HEK293 (cell line): ENCODE measurements around the gene UPF2.

ENCODE experiments used
- CTCF ChIA-PET: fragments of 350-600 bp; formaldehyde crosslinking; extraction: SDS; loops from one replicate; lab custom pipeline; 2021; ENCODE audit warnings: antibody characterized with exemption; lab: Yijun Ruan, JAX
- POLR2A ChIA-PET: fragments of 300-600 bp; formaldehyde crosslinking; extraction: SDS; loops from one replicate; lab custom pipeline; 2020; ENCODE audit warnings: antibody characterized with exemption, inconsistent platforms; lab: Yijun Ruan, JAX
- H3K27ac ChIP-seq: fragments of 200-500 bp; sonication (Bioruptor generic); 2 replicates; pipeline ENCODE4 v1.5.1; 2014; ENCODE audit warnings: low read depth, low read length, control low read depth, inconsistent platforms; ENCODE audit errors: extremely low read depth
- H3K36me3 ChIP-seq, 2 experiments: fragments of 200-500 bp in 1 of 2; sonication (Bioruptor generic) in 1 of 2; 1 replicate in 1 of 2; 2 replicates in 1 of 2; pipeline ENCODE4 v1.5.1; 2014 to 2017; ENCODE audit warnings: inconsistent platforms in 2 of 2, low read length in 2 of 2; ENCODE audit not compliant: control insufficient read depth in 2 of 2, insufficient read depth in 1 of 2
- H3K4me1 ChIP-seq: fragments of 200-500 bp; sonication (Bioruptor generic); 2 replicates; pipeline ENCODE4 v1.5.1; 2014; ENCODE audit warnings: mild to moderate bottlenecking, low read length, inconsistent platforms; ENCODE audit not compliant: control insufficient read depth, insufficient read depth
- H3K4me3 ChIP-seq: 2 replicates; pipeline ENCODE4 v1.5.1; 2011; ENCODE audit warnings: low read depth, mild to moderate bottlenecking, control low read depth, low read length, moderate library complexity
- H3K9me3 ChIP-seq: fragments of 200-500 bp; sonication (Bioruptor generic); 2 replicates; pipeline ENCODE4 v1.5.1; 2014; ENCODE audit warnings: low read depth, low read length, inconsistent platforms; ENCODE audit not compliant: control insufficient read depth, insufficient read depth
- GFI1B ChIP-seq: fragments of 450-650 bp; formaldehyde crosslinking; IDR thresholded peaks from 2 replicates; pipeline ENCODE4 v1.5.1; 2016; ENCODE audit warnings: missing biosample characterization, missing genetic modification characterization
- HOXC10 ChIP-seq: sonication (generic); formaldehyde crosslinking; IDR thresholded peaks from 2 replicates; pipeline ENCODE4 v1.8.1; 2023; ENCODE audit warnings: mild to moderate bottlenecking, missing genetic modification reagents
- KLF7 ChIP-seq: fragments of 450-650 bp; formaldehyde crosslinking; IDR thresholded peaks from 2 replicates; pipeline ENCODE4 v1.5.1; 2016; ENCODE audit warnings: missing biosample characterization, missing genetic modification characterization, borderline replicate concordance
- MZF1 ChIP-seq: fragments of 450-650 bp; formaldehyde crosslinking; IDR thresholded peaks from 2 replicates; pipeline ENCODE4 v1.5.1; 2017; ENCODE audit warnings: missing biosample characterization, missing genetic modification characterization, borderline replicate concordance
- ZNF114 ChIP-seq: fragments of 450-650 bp; formaldehyde crosslinking; IDR thresholded peaks from 2 replicates; pipeline ENCODE4 v1.5.0; 2017; ENCODE audit warnings: missing biosample characterization, missing genetic modification characterization
- ZNF140 ChIP-seq: fragments of 450-650 bp; formaldehyde crosslinking; IDR thresholded peaks from 2 replicates; pipeline ENCODE4 v1.5.1; 2016; ENCODE audit warnings: missing biosample characterization, missing genetic modification characterization
- ZNF155 ChIP-seq: fragments of 450-650 bp; formaldehyde crosslinking; IDR thresholded peaks from 2 replicates; pipeline ENCODE4 v1.5.1; 2016; ENCODE audit warnings: missing biosample characterization, missing genetic modification characterization
- ZNF169 ChIP-seq: fragments of 450-650 bp; formaldehyde crosslinking; IDR thresholded peaks from 2 replicates; pipeline ENCODE4 v1.5.1; 2016; ENCODE audit warnings: missing biosample characterization, missing genetic modification characterization
- ZNF214 ChIP-seq: fragments of 450-650 bp; formaldehyde crosslinking; IDR thresholded peaks from 2 replicates; pipeline ENCODE4 v1.5.1; 2017; ENCODE audit warnings: missing biosample characterization, mild to moderate bottlenecking, missing genetic modification characterization, borderline replicate concordance
- ZNF266 ChIP-seq: fragments of 450-650 bp; formaldehyde crosslinking; IDR thresholded peaks from 2 replicates; pipeline ENCODE4 v1.5.1; 2016; ENCODE audit warnings: missing biosample characterization, missing genetic modification characterization, low read depth
- ZNF423 ChIP-seq: fragments of 450-650 bp; formaldehyde crosslinking; IDR thresholded peaks from 2 replicates; pipeline ENCODE4 v1.5.1; 2016; ENCODE audit warnings: missing biosample characterization, missing genetic modification characterization
- ZNF600 ChIP-seq: fragments of 450-650 bp; formaldehyde crosslinking; IDR thresholded peaks from 2 replicates; pipeline ENCODE4 v1.5.1; 2016; ENCODE audit warnings: missing biosample characterization, missing genetic modification characterization
- ZNF629 ChIP-seq: fragments of 450-650 bp; formaldehyde crosslinking; IDR thresholded peaks from 2 replicates; pipeline ENCODE4 v1.5.1; 2017; ENCODE audit warnings: missing biosample characterization, missing genetic modification characterization
- ZNF654 ChIP-seq: fragments of 450-650 bp; formaldehyde crosslinking; IDR thresholded peaks from 2 replicates; pipeline ENCODE4 v1.5.1; 2016; ENCODE audit warnings: low read depth, missing biosample characterization, missing genetic modification characterization
- ZNF768 ChIP-seq: fragments of 450-650 bp; formaldehyde crosslinking; IDR thresholded peaks from 2 replicates; pipeline ENCODE4 v1.5.1; 2018; ENCODE audit warnings: missing biosample characterization, mild to moderate bottlenecking, missing genetic modification characterization
- TF ChIP-seq, protein P1 (sequence below): fragments of 450-650 bp; formaldehyde crosslinking; conservative IDR thresholded peaks from 2 replicates; pipeline ENCODE4 v1.5.1; 2016; ENCODE audit warnings: low read depth, missing biosample characterization, missing genetic modification characterization
- TF ChIP-seq, protein P2 (sequence below): fragments of 450-650 bp; formaldehyde crosslinking; IDR thresholded peaks from 2 replicates; pipeline ENCODE4 v1.5.1; 2016; ENCODE audit warnings: missing biosample characterization, missing genetic modification characterization
- TF ChIP-seq, protein P3 (sequence below): fragments of 450-650 bp; formaldehyde crosslinking; IDR thresholded peaks from 2 replicates; pipeline ENCODE4 v1.5.1; 2017; ENCODE audit warnings: missing biosample characterization, missing genetic modification characterization
- TF ChIP-seq, protein P4 (sequence below): fragments of 450-650 bp; formaldehyde crosslinking; IDR thresholded peaks from 2 replicates; pipeline ENCODE4 v1.5.1; 2016; ENCODE audit warnings: missing biosample characterization, missing genetic modification characterization, borderline replicate concordance

UPF2 gene

DNA sequence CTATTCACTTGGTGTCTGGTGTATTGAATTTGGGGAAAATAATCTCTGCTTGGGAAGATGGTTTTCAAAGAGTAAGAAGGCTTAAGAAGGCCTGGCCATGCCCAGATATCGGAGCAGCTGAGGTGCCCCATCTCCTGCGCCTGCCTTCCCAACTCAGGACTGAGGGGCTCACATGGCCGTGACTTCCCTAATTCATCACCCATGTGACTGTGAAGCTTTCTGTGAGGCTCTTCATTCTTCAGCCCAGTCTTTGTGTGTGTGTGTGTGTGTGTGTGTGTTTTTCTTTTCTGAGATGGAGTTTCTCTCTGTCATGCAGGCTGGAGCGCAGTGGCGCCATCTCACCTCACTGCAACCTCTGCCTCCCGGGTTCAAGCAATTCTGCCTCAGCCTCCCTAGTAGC is 166.3 kb downstream of the UPF2 start:
- no peak overlapping the region for H3K4me3 ChIP-seq
- TF ChIP-seq ZNF155 (tag by site-specific recombination) (no peak), ZNF266 (tag by site-specific recombination) (no peak), ZNF768 (tag by site-specific recombination) (no peak), KLF7 (tag by site-specific recombination) (no peak), ZNF169 (tag by site-specific recombination) (no peak), GFI1B (tag by site-specific recombination) (no peak), ZNF140 (tag by site-specific recombination) (no peak), ZNF600 (tag by site-specific recombination) (no peak), ZNF629 (tag by site-specific recombination) (no peak), ZNF654 (tag by site-specific recombination) (no peak), ZNF423 (tag by site-specific recombination) (no peak), MZF1 (tag by site-specific recombination) (no peak), ZNF214 (tag by site-specific recombination) (no peak), ZNF114 (tag by site-specific recombination) (no peak), HOXC10 (CRISPR knock-in tag) (no peak)
- TF ChIP-seq, protein P1, sequence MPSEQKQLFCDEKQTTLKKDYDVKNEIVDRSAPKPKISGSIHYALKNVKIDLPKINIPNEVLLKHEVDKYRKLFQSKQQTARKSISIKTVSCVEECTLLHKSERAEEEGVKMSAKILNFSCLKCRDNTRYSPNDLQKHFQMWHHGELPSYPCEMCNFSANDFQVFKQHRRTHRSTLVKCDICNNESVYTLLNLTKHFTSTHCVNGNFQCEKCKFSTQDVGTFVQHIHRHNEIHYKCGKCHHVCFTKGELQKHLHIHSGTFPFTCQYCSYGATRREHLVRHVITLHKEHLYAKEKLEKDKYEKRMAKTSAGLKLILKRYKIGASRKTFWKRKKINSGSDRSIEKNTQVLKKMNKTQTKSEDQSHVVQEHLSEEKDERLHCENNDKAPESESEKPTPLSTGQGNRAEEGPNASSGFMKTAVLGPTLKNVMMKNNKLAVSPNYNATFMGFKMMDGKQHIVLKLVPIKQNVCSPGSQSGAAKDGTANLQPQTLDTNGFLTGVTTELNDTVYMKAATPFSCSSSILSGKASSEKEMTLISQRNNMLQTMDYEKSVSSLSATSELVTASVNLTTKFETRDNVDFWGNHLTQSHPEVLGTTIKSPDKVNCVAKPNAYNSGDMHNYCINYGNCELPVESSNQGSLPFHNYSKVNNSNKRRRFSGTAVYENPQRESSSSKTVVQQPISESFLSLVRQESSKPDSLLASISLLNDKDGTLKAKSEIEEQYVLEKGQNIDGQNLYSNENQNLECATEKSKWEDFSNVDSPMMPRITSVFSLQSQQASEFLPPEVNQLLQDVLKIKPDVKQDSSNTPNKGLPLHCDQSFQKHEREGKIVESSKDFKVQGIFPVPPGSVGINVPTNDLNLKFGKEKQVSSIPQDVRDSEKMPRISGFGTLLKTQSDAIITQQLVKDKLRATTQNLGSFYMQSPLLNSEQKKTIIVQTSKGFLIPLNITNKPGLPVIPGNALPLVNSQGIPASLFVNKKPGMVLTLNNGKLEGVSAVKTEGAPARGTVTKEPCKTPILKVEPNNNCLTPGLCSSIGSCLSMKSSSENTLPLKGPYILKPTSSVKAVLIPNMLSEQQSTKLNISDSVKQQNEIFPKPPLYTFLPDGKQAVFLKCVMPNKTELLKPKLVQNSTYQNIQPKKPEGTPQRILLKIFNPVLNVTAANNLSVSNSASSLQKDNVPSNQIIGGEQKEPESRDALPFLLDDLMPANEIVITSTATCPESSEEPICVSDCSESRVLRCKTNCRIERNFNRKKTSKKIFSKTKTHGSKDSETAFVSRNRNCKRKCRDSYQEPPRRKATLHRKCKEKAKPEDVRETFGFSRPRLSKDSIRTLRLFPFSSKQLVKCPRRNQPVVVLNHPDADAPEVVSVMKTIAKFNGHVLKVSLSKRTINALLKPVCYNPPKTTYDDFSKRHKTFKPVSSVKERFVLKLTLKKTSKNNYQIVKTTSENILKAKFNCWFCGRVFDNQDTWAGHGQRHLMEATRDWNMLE: no peak
- TF ChIP-seq, protein P2, sequence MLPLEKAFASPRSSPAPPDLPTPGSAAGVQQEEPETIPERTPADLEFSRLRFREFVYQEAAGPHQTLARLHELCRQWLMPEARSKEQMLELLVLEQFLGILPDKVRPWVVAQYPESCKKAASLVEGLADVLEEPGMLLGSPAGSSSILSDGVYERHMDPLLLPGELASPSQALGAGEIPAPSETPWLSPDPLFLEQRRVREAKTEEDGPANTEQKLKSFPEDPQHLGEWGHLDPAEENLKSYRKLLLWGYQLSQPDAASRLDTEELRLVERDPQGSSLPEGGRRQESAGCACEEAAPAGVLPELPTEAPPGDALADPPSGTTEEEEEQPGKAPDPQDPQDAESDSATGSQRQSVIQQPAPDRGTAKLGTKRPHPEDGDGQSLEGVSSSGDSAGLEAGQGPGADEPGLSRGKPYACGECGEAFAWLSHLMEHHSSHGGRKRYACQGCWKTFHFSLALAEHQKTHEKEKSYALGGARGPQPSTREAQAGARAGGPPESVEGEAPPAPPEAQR (tag by site-specific recombination): no peak
- TF ChIP-seq, protein P3, sequence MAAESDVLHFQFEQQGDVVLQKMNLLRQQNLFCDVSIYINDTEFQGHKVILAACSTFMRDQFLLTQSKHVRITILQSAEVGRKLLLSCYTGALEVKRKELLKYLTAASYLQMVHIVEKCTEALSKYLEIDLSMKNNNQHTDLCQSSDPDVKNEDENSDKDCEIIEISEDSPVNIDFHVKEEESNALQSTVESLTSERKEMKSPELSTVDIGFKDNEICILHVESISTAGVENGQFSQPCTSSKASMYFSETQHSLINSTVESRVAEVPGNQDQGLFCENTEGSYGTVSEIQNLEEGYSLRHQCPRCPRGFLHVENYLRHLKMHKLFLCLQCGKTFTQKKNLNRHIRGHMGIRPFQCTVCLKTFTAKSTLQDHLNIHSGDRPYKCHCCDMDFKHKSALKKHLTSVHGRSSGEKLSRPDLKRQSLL (tag by site-specific recombination): no peak
- TF ChIP-seq, protein P4, sequence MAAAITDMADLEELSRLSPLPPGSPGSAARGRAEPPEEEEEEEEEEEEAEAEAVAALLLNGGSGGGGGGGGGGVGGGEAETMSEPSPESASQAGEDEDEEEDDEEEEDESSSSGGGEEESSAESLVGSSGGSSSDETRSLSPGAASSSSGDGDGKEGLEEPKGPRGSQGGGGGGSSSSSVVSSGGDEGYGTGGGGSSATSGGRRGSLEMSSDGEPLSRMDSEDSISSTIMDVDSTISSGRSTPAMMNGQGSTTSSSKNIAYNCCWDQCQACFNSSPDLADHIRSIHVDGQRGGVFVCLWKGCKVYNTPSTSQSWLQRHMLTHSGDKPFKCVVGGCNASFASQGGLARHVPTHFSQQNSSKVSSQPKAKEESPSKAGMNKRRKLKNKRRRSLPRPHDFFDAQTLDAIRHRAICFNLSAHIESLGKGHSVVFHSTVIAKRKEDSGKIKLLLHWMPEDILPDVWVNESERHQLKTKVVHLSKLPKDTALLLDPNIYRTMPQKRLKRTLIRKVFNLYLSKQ (tag by site-specific recombination): no peak
- ChIA-PET POLR2A (interaction anchor here (1.3 kb wide), 1 partner anchor 22 kb away, joined by 3 read pairs; no protein-coding TSS in a partner anchor), CTCF (interaction anchor here (0.6 to 1.2 kb wide), 3 partner anchors 57 to 122 kb away, joined by 3 read pairs; no protein-coding TSS in a partner anchor)
- no peaks in the 10 kb centered on the region; the same call in 1 of the 2 replicates for H3K4me1 ChIP-seq
- no peaks in the 10 kb centered on the region; a peak in 1 of 3 replicates for H3K36me3 ChIP-seq
- no peak overlapping the region for H3K27ac ChIP-seq
- no peaks in the 10 kb centered on the region for H3K9me3 ChIP-seq
